ENCODE measurements around the gene ANTXR1.

ANTXR1 gene

GRCh38 chr2:69013142-69013839, at the start of gene ANTXR1:
ANTXR1 (plus strand) TSS chr2:69013179; CDS start chr2:69013500, 321 bp downstream.
- H3K4me3 ChIP-seq (replicated peaks; ENCODE audit: low read depth, low read length), result peak within 1 kb of the TSS; percentile 91
- TF ChIP-seq CTCF (IDR thresholded peaks at IDR 0.05; ENCODE audit: low read depth, low read length, missing control alignments), result no peak
- DNase-seq (ENCODE audit: extremely low read depth, low read depth), result peak; percentile 67

DNA sequence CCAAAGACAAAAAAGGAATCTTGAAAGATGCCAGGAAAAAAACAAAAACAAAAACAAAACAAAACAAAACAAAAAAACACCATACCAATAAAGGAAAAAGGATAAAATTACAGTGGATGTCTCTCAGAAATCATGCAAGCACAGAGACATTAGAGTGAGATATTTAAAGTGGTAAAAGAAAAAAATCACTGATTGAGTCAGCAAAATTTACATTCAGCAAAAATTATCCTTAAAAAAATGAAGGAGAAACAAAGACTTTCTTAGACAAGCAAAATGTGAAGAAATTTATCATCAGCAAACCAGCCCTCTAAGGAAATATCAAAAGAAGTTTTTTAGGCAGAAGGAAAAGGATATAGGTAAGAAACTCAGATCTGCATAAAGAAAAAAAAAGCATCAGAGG, 48.7 kb upstream of the ANTXR1 start:
- no peak for DNase-seq (ENCODE audit: extremely low read depth, low read depth)
- no peak for TF ChIP-seq CTCF (IDR thresholded peaks at IDR 0.05; ENCODE audit: low read depth, low read length, missing control alignments)
- H3K4me3 ChIP-seq (replicated peaks; ENCODE audit: low read depth, low read length), result no peak overlapping the region

GRCh38 chr2:68968221-68968620, 44.8 kb upstream of the ANTXR1 start:
- H3K4me3 ChIP-seq (replicated peaks; ENCODE audit: low read depth, low read length), result no peak overlapping the region
- no peak for DNase-seq (ENCODE audit: extremely low read depth, low read depth)
- no peak for TF ChIP-seq CTCF (IDR thresholded peaks at IDR 0.05; ENCODE audit: low read depth, low read length, missing control alignments)

- no peak overlapping the region for H3K4me3 ChIP-seq (replicated peaks; ENCODE audit: low read depth, low read length)
- DNase-seq (ENCODE audit: extremely low read depth, low read depth), result no peak
- TF ChIP-seq CTCF (IDR thresholded peaks at IDR 0.05; ENCODE audit: low read depth, low read length, missing control alignments), result no peak
These were observed 43.1 kb upstream of the ANTXR1 start for GRCh38 chr2:68969736-68970490.

GRCh38 chr2:68970566-68971265, 42.3 kb upstream of the ANTXR1 start:
- TF ChIP-seq CTCF (IDR thresholded peaks at IDR 0.05; ENCODE audit: low read depth, low read length, missing control alignments), result no peak
- no peak overlapping the region for H3K4me3 ChIP-seq (replicated peaks; ENCODE audit: low read depth, low read length)

DNA sequence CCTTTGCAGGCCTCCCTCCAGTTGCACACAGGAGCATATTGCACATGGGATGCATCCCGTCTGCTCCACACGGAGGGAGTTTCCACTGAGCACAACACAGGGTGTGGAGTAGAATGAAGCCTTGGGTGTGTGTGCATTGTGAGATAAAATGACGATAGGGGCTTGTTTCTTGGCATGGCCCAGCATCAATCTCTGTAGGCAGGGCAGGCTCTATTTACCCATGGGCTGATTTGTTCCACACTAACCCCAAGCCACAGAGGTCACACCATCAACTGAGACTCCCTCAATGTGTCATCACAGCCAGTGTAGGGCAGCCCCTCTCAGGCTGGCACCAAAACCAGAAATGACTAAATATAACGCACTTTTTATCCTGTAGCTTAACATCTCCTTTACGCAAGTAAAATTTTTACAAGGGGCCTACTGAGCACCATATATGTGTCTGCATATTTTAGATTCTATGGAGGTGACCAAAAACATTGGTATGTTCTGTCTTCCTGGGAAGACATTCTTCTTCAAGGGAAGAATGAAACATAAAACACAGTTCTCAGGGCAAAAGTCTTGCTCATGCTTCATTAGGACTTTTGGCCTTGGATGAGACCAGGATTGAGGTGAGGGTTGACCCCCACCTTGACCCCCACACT, 41.3 kb upstream of the ANTXR1 start:
- no peak for TF ChIP-seq CTCF (IDR thresholded peaks at IDR 0.05; ENCODE audit: low read depth, low read length, missing control alignments)
- peak; percentile 55 for DNase-seq (ENCODE audit: extremely low read depth, low read depth)
- no peak overlapping the region for H3K4me3 ChIP-seq (replicated peaks; ENCODE audit: low read depth, low read length)

More at GRCh38 chr2:68970566-68971265, 42.3 kb upstream of the ANTXR1 start:
- DNase-seq (ENCODE audit: extremely low read depth, low read depth), result no peak
